ENCODE data around the gene DLG4.
A peak's percentile ranks its signal among the peaks of the same experiment; 100 is the strongest.

Gene DLG4

DNA sequence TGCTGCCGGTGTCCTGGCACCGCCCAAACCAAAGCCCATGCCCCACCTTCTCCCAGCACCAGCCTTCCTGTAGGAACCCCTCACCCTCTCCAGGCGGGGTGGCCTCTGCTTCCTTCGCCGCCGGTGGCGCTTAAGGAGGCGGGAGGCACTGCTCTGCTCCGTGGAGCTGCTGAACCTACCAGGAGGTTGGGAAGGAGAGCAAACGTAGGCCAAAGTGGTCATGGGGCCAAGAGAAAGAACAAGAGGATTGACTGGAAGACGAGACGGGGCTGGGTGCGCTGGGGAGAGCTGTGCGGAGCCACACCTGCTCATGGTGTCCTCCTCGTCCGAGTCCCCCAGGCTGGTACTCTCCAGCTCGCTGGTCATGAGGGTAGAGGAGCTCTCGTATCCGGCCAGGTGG is 9.9 kb upstream of the DLG4 start:
- no peak for DNase-seq (ENCODE audit: low read depth)

DNA sequence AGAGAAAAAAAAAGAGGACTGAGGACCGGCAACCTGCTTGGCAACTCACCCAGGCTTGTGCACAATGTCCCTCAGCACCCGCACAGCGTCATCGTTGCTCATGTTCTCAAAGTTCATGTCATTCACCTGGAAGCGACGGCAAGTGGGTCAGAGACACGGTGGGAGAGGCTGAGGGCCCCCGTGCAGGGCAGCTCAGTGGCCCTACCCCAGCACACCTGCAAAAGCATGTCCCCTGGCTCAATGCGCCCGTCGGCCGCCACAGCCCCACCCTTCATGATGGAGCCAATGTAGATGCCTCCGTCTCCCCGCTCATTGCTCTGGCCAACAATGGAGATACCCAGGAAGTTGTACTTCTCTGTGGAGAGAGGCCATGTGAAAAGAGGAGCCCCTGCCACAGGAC is 9.3 kb upstream of the DLG4 start:
- DNase-seq (ENCODE audit: low read depth), result no peak

DNA sequence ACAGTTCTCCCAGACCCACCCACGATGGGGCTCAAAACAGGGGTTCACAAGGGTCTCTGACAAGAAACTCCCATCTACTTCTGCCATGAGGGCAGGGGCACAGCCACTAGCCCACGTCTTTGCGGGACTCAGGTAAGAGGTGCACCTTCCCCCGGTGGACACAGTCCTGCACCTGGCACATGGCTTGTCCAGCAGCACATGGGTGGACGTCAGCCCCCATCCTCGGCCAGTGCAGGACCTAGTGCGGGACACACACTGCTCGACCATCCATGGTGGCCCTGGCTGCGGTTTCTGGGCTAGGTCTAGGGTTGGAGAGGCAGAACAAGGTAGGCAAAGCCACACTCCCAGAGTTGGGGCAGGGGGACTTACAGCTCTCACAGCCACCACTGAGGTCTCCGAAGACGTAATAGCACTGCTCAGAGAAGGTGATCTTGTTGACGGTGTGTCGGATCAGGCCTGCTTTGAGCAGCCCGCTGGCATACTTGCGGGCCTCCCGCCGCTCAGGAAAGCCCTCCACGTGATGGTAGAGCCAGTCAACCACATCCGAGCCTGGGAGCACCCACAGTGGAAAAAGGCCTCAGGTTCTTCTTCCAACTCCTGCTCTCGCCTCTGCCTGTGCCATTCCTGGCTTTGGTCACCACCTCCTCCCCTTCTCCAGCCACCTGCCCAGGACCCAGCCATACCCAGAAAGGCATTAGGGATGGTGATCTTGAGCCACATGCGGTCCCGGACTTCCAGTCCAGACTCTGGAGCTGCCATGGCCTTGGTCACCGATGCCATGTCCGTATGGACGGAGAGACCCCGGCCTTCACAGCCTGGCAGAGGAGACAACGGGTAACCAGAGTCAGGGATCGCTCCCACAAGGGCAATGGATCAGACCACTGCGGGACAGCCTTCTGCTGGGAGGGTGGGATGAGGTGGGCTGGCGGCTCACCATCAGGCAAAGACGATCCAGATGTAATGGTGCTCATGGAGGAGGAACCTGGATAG is 7.4 kb upstream of the DLG4 start:
- no peak for DNase-seq (ENCODE audit: low read depth)

GRCh38 chr17:7225711-7226331 is 6.2 kb upstream of the DLG4 start:
- no peak for DNase-seq (ENCODE audit: low read depth)

DNA sequence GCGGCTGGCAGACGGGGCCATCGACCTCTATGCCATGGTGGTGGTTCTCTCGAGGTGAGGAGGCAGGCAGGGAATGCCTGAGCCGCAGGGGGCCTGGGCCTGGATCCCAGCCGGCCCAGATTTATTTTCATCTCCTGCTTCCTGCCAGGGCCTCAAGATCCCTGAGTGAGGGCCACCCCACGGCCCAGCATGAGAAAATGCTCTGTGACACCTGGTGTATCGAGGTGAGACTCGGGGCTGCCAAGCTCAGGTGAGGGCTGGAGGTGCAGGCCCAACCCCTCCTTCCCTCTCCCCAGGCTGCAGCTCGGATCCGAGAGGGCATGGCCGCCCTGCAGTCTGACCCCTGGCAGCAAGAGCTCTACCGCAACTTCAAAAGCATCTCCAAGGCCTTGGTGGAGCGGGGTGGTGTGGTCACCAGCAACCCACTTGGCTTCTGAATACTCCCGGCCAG is 5.0 kb upstream of the DLG4 start:
- DNase-seq (ENCODE audit: low read depth), result no peak

- DNase-seq (ENCODE audit: low read depth), result no peak
Observed at GRCh38 chr17:7224110-7224509, 4.5 kb upstream of the DLG4 start.

DNA sequence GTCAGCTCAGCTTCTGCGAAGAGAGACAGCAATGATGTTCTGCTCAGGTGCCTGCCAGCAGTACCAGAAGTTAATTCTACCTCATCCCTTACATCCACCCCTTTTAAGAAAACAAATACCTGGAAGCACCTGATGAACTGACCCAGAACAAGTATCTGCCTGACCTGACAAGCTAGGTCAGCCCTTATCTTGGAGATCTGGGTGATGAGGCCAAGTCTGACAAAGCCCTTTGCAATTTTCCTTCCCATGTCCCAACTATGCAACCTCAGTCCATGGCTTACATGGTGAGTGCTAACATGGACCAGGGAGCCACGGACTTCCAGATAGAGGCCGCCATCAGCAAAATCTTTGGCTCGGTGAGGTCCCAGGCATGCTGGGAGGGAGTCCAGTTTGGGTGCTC is 3.7 kb upstream of the DLG4 start:
- peak; percentile 31 for DNase-seq (ENCODE audit: low read depth)

DNA sequence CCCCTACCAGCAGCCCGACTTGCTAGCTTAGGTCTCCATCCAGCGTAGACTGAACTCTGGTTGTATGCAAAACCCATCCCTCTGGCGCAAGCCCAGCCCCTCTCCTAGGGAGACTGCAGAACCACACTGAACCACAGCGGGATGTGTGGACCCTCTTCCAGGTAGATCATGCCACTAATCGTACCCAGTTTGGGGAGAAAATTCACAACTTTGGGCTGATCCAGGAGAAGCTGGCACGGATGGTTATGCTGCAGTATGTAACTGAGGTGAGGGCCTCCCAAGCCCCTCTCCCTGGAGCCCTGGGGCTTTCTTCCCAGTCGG is 3.3 kb upstream of the DLG4 start:
- no peak for DNase-seq (ENCODE audit: low read depth)

DNA sequence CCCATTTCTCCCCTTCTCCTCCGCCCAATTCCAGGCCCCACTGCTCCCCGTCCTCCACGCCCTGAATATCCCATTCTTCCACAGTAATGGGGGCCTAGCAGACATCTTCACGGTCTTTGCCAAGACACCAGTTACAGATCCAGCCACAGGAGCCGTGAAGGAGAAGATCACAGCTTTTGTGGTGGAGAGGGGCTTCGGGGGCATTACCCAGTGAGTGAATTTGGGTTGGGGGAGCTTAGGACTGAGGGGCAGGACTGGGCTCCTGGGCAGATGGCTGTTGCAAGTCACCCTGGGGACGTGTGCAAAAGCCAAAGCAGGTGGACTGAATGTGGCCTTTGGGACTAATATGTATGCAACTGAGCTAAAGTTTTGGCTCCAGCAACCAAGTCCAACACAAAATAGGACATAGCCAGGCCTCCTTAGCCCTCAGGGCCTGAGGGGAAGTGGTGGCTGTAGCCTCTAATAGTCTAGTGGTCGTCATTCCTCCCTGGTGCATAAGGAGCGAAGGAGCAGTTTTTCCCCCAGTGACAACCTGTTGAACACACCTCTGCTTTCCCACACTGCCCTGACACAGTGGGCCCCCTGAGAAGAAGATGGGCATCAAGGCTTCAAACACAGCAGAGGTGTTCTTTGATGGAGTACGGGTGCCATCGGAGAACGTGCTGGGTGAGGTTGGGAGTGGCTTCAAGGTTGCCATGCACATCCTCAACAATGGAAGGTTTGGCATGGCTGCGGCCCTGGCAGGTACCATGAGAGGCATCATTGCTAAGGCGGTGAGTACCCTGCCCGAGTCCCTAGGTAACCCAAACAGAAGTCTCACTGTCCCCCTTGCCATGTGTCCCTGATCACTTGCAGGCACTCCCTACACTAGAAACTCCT is 2.7 kb upstream of the DLG4 start:
- DNase-seq (ENCODE audit: low read depth), result no peak

DNA sequence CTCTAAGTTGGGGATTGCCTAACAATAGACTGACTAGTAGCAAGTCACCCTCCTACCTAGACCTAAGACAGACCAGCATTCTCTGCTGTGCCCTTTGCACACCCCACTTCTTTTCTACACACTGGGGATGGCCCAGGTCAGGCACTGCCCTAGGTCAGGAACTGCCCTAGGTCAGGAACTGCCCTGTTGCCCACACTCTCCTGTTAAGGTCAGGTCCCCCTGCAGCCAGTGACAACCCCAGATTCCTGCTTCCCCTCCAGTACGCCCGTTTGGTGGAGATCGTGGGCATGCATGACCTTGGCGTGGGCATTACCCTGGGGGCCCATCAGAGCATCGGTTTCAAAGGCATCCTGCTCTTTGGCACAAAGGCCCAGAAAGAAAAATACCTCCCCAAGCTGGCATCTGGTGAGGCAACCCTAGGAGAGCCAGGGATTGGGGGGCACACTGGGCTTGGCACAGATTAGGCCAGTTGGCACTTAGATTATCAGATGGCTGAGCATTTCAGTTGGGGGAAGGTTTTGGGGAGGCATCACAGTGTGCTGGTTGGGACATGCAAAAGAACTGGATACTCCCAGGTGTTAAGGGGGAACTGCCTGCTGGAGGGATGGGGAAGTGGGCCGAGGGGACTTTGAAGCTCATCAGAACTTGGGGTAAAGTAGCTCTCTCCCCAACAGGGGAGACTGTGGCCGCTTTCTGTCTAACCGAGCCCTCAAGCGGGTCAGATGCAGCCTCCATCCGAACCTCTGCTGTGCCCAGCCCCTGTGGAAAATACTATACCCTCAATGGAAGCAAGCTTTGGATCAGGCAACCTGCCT is 1.8 kb upstream of the DLG4 start:
- no peak for DNase-seq (ENCODE audit: low read depth)

DNA sequence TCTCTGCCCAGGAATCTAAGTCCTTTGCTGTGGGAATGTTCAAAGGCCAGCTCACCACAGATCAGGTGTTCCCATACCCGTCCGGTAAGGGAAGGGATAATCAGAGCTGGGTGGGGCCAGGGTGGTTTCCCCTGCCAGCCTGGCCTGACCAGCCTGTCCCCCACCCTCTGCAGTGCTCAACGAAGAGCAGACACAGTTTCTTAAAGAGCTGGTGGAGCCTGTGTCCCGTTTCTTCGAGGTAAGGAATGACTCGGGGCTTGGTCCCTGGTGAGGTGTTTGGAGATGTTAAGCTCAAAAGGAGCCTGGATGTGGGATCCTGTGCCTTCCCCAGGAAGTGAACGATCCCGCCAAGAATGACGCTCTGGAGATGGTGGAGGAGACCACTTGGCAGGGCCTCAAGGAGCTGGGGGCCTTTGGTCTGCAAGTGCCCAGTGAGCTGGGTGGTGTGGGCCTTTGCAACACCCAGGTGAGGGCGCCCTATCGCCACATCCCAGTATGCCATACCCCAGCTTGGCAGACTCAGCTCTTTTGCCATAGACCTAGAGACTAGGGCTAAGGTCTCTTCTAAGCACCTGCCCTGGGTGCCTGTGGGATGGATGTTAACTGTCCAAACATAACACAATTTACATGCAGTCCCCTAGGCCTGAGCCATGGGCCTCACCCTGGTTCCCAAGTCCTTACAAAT is 1.1 kb upstream of the DLG4 start:
- DNase-seq (ENCODE audit: low read depth), result peak; percentile 74

DNA sequence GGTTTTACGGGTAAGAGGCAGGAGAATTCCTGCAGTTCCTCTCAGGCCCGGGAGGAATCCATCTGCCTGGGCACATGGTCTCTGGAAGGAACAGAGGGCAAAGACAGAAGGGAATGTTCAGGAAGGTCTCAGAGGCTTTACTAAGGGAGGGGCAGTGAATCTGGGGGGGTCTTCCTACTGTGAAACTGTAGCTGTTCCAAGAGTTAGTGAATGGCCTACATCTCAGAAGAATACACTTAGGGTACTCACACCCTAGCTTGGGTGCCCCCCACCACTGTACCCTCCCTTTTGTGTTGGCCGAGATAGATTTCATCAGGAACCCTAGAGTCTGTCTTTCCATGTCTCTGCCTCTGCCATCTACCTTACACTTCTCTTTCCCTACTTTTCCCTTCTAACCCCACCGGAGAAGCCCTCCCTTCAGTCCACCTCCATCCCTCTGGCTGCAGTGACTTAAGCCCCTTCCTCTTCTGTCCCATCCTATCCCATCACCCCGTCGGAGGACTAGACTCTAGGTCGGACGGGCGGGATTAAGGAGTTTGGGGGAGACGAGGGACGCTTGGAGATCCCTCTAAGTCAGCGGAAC is 316 bp downstream of the DLG4 start:
- DNase-seq (ENCODE audit: low read depth), result no peak

DNA sequence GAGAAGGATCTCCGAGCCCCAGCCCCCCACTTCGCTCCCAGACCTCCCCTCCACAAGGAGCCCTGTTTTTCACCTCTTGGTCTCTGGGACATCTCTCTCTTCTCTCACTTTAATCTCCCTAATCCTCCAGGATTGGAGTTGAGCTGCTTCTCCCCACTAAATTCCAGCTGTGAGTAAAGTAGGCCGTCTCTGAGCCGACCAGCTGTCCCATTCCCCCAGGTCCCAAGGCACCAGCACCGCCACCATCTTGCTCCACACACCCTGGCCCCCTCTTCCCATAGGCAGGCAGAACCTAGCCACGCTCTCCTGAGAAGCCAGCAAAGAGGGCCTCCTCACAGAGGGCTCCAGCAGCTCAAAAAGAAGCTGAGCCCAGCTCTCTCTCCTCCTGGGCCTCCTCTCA is 878 bp downstream of the DLG4 start:
- no peak for DNase-seq (ENCODE audit: low read depth)

- peak; percentile 20 for DNase-seq (ENCODE audit: low read depth)
Observed at GRCh38 chr17:7218166-7218565, 1.5 kb downstream of the DLG4 start.

DNA sequence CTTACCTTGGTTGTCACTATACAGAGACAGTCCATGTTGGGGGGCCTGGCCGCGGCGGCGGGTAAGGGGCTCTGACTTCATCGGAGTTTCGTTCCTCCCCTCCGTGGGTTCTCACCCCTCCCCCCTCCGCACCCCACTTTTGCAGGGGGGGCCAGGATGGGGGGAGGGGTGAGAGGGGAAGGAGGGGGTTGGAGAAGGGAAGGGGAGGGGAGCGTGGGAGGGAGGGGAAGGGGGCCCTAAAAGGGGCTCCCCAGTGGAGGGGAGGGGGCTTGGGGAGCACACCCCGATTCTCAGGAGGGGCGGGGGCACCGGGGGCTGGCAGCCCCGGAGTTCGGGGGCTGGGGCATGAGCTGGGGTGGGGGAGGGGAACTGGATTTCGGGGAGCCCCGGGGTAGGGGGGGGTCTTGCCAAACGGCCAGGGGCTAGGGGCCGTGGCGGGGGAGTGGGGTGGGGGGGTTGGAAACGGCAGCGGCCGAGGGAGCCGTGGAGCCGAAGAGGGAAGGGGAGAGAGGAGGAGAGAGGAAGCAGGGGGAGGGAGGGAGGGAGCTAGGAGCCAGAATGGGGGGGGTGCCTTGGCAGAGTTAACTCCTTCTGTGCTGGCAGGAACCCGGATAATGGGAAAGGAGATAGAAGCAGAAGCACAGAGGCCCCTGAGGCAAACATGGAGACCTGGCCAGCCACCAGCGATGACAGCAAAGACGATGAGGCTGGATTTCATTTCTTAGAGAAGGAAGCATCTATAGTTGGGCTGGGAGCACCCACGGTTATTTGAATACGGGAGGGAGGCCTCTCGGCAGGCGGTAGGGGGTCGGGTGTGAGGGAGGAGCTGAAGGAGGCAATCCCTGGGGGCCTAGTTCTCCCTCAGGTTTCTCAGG is 2.3 kb downstream of the DLG4 start:
- peak; percentile 82 for DNase-seq (ENCODE audit: low read depth)

GRCh38 chr17:7216242-7217112 is 3.2 kb downstream of the DLG4 start:
- DNase-seq (ENCODE audit: low read depth), result peak; percentile 16

DNA sequence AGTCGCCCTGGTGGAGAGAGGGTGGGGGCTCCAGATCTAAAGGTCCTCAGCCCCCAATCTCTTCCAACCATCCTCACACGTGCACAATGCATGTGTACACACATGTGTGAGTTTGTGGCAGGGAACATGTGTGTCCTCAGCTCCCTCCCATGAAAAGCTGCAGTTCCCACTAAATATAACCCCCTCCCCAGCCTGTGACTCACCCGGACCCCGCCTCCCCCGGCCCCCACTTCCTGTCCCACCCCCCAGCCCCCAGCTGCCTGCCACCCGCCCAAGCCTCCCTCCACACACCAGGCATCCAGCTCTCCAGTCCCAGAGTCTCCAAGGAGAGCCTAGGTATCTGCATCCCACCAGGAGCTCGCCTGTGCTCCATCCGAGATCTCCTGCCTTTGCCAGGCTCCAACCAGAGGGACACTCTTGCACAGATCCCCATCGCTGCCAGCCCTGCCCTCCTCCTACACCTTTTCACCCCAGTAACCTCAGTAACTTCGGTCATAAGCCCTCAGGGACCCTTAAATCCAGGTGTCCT is 3.9 kb downstream of the DLG4 start:
- peak; percentile 46 for DNase-seq (ENCODE audit: low read depth)

DNA sequence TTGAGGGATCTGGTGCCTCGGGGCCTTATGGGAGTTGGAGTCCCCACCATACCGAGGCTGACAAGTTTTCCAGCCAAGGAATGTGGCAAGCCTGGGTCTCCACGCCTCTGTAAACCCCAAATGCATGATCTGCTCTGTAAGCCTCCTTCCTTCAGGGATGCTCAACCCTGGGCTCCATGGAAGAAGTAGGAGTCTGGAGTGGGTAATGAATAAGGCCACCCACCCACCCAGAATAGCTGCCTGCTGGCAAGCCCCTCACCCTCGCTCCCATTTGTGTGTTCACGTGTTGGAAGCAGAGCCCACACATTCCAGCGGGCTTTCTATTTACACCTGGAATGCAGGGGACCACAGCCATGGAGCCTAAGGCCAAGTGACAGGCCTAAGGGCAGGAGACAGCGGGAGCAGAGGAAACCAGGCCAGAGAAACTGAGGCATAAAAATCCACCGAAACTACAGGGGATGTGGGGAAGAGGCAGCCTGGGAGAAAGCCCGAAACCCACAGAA is 4.4 kb downstream of the DLG4 start:
- no peak for DNase-seq (ENCODE audit: low read depth)
